Breast epithelium (tissue), 4 donors: Measurements from ENCODE around the gene LHX6. TPM values are rescaled to one million over a fixed set of nuclear protein-coding genes. Genes with fewer than 3 reads are reported as not detected.

ENCODE experiments used
- DNase-seq, 2 donors: peaks; one replicate each; pipeline ENCODE4 v3.0.0-alpha.2; 2019; ENCODE audit warnings: low spot score in 2 of 2
- H3K27ac ChIP-seq, 2 donors: fragments of 200-600 bp; sonication (generic) in 1 of 2; one replicate each; pipeline ENCODE4 v1.5.1; 2016 to 2019; ENCODE audit warnings: mild to moderate bottlenecking in 1 of 2
- H3K27me3 ChIP-seq, 2 donors: fragments of 200-600 bp; sonication (generic) in 1 of 2; one replicate each; pipeline versions ENCODE4 v1.5.1 to v1.6.0; 2017 to 2019; ENCODE audit warnings: control low read depth in 1 of 2, mild to moderate bottlenecking in 1 of 2
- H3K36me3 ChIP-seq: fragments of 200-600 bp; one replicate; pipeline ENCODE4 v1.5.1; 2019
- H3K4me1 ChIP-seq, 2 donors: fragments of 200-600 bp; sonication (generic); one replicate each; pipeline ENCODE4 v1.5.1; 2016 to 2019; ENCODE audit warnings: control low read depth in 1 of 2
- H3K4me3 ChIP-seq, 3 donors: fragments of 200-600 bp; sonication (generic); 1 replicate in 2 of 3; 2 replicates in 1 of 3; pipeline ENCODE4 v1.5.1; 2016 to 2019; ENCODE audit warnings: mild to moderate bottlenecking in 3 of 3, moderate library complexity in 2 of 3
- H3K9me3 ChIP-seq, 2 donors: fragments of 200-600 bp; sonication (generic) in 1 of 2; one replicate each; pipeline ENCODE4 v1.5.1; 2016 to 2019; ENCODE audit warnings: control low read depth in 1 of 2
- POLR2A ChIP-seq: fragments of 450-650 bp; IDR thresholded peaks from one replicate; pipeline ENCODE4 v1.6.1; 2016; ENCODE audit warnings: antibody characterized with exemption, mild to moderate bottlenecking, moderate library complexity
- POLR2AphosphoS5 ChIP-seq, 3 donors: sonication (generic); formaldehyde crosslinking; IDR thresholded peaks; one replicate each; pipeline ENCODE4 v1.6.1; 2017; ENCODE audit warnings: antibody characterized with exemption in 3 of 3
- intact Hi-C: fragments of 100-400 bp; cut with DNase I; formaldehyde crosslinking; loops from one replicate; pipeline ENCODE4 v1.15.1; 2023; ENCODE audit warnings: low total_unique reads
- total RNA-seq, 3 donors: library from RNA; depleted of rRNA; stranded (reverse); fragments of >200 nt; gene quantifications; one replicate each; pipeline ENCODE4 v1.1.0, GENCODE V29; 2016
- TF ChIP-seq, protein P1 (sequence below), 3 donors: fragments of 450-650 bp; IDR thresholded peaks; one replicate each; pipeline ENCODE4 v1.5.1; 2016 to 2017; ENCODE audit warnings: antibody characterized with exemption in 3 of 3, mild to moderate bottlenecking in 3 of 3, moderate library complexity in 3 of 3

LHX6 gene
- total RNA-seq, 3 donors from 2014 or later = 1.8 to 9.8 (median 4.8) TPM

DNA sequence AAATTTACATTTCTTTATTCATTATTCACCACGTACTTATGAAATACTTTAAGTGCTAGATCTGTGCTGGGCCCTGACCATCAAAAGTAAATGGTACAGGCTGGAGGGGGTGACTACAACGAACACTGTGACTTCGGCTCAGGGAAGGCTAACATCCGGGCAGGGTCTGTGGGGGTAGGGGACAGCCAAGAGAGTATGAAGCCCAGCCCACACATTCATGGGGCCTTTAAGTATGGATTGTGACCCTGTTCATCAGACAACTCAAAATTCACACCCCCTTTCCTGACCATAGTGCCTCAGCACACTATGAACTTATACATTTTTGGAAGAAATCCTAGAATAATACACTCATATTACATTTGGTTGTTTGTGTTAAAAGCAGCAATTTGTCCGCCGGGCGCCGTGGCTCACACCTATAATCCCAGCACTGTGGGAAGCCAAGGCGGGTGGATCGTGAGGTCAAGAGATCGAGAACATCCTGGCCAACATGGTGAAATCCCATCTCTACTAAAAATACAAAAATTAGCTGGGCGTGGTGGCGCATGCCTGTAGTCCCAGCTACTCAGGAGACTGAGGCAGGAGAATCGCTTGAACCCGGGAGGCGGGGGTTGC, 35.7 kb downstream of the LHX6 start:
- Histone ChIP-seq H3K36me3 (no peaks in the 10 kb centered on the region), H3K27me3 (no peaks in the 10 kb centered on the region), H3K4me3 (no peak overlapping the region), H3K4me1 (no peaks in the 10 kb centered on the region), H3K27ac (no peak overlapping the region), H3K9me3 (no peaks in the 10 kb centered on the region)
- TF ChIP-seq POLR2A (no peak), POLR2AphosphoS5 (IDR thresholded peaks at IDR 0.05) (no peak)
- TF ChIP-seq, protein P1, sequence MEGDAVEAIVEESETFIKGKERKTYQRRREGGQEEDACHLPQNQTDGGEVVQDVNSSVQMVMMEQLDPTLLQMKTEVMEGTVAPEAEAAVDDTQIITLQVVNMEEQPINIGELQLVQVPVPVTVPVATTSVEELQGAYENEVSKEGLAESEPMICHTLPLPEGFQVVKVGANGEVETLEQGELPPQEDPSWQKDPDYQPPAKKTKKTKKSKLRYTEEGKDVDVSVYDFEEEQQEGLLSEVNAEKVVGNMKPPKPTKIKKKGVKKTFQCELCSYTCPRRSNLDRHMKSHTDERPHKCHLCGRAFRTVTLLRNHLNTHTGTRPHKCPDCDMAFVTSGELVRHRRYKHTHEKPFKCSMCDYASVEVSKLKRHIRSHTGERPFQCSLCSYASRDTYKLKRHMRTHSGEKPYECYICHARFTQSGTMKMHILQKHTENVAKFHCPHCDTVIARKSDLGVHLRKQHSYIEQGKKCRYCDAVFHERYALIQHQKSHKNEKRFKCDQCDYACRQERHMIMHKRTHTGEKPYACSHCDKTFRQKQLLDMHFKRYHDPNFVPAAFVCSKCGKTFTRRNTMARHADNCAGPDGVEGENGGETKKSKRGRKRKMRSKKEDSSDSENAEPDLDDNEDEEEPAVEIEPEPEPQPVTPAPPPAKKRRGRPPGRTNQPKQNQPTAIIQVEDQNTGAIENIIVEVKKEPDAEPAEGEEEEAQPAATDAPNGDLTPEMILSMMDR (IDR thresholded peaks at IDR 0.05) = no peak
- intact Hi-C loops = no loop called here
- no peak for DNase-seq

DNA sequence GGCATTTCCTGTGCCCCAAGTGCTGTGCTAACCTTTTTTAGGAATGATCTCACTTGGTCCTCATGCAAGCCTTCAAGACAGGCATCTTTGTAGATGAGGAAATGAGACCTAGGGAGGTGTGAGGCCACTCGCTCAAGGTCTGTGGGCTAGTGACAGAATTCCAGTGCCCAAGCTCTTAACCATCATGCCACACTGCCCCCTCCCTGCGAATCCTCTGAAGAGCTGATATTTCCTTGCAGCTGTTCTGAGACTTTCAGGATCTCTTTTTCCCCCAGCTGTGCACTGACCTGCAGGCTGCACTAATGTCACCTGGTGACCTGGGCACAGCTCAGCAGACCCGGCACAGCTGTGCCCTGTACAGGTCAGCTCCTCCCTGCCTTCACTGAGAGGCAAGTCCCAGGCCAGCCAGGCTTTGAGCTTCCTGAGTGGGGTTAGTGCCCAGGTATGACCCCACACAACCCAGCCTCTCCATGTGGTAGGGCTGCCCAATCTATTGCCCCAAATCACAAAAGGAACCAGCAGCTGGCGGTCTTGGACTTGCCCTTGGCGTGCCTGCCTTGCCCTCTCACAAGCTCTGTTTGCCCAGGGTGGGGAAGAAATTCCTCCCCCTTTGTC, 36.4 kb downstream of the LHX6 start:
- Histone ChIP-seq H3K4me1 (no peaks in the 10 kb centered on the region), H3K36me3 (no peaks in the 10 kb centered on the region), H3K4me3 (no peak overlapping the region), H3K27me3 (no peaks in the 10 kb centered on the region), H3K27ac (no peak overlapping the region), H3K9me3 (no peaks in the 10 kb centered on the region)
- intact Hi-C loops = no loop called here
- DNase-seq = no peak
- no peak for TF ChIP-seq POLR2AphosphoS5 (IDR thresholded peaks at IDR 0.05)
- TF ChIP-seq POLR2A = no peak
- TF ChIP-seq, protein P1 (IDR thresholded peaks at IDR 0.05) = no peak

DNA sequence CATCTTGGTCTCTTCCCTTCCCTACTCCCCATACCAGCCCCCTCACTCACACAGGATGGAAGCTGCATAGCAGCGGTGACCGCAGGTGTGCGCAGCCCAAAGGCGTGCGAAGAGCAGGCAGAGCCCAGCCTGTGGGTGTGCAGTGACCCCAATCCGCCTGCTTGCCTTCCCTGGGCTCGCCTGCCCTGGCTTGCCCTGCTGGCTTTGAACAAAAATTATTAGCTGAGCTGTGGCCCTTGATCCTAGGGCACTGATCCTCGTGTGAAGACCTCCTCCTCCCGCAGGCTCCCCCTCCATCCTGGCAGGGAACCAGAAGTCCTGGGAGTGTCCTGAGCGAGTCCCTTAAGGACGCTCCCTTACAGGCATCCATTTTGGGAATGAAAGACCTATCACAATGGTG, 37.2 kb downstream of the LHX6 start:
- DNase-seq = no peak
- no peaks in the 10 kb centered on the region for H3K9me3 ChIP-seq
- H3K4me3 ChIP-seq = no peak overlapping the region
- H3K36me3 ChIP-seq = no peaks in the 10 kb centered on the region
- no peaks in the 10 kb centered on the region for H3K27me3 ChIP-seq
- TF ChIP-seq POLR2A (no peak), POLR2AphosphoS5 (IDR thresholded peaks at IDR 0.05) (no peak)
- TF ChIP-seq, protein P1 (IDR thresholded peaks at IDR 0.05) = no peak
- H3K27ac ChIP-seq = no peak overlapping the region
- no peaks in the 10 kb centered on the region for H3K4me1 ChIP-seq
- intact Hi-C loops = no loop called here

DNA sequence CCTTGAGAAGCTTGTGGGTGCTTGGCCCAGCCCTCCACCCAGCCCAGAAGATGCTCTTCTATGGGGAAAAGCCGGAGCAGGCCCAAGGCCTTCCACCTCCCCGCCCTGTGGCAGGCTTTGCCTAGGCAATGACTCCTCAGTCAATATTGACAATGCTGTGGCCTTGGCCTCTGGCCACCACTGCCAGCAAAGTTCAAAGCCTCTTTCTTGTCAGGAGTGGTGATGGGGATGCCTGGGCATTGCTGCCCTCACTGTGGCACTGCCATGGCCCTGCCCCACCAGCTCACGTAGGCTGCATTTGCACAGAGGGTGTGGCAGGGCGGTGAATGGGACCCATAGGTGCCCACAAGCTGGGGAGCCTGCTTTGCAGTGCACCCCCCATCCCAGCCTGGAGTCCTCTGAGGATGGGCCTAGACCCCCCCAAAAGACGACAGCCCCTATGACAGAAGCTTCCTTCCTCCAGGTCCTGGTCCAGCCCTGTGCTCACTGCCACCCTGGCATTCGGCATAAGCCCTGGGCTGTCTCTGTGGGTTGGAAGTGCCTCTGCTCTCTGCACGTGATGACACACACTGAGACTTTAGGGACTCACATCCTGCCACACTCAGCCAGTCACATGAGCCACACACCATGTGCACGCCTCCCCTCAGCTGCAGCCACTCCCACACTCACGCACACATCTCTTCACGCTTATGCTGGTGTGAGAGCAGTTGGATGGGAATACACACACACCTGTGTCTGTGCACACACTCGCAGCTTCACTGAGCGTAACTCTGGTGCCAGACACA, 38.0 kb downstream of the LHX6 start:
- Histone ChIP-seq H3K9me3 (no peaks in the 10 kb centered on the region), H3K4me1 (no peaks in the 10 kb centered on the region), H3K36me3 (no peaks in the 10 kb centered on the region), H3K27me3 (no peaks in the 10 kb centered on the region), H3K27ac (no peak overlapping the region), H3K4me3 (no peak overlapping the region)
- intact Hi-C loops = no loop called here
- DNase-seq = peak; percentile 22 to 69
- TF ChIP-seq, protein P1 (IDR thresholded peaks at IDR 0.05) = no peak
- no peak for TF ChIP-seq POLR2A
- no peak for TF ChIP-seq POLR2AphosphoS5 (IDR thresholded peaks at IDR 0.05)

DNA sequence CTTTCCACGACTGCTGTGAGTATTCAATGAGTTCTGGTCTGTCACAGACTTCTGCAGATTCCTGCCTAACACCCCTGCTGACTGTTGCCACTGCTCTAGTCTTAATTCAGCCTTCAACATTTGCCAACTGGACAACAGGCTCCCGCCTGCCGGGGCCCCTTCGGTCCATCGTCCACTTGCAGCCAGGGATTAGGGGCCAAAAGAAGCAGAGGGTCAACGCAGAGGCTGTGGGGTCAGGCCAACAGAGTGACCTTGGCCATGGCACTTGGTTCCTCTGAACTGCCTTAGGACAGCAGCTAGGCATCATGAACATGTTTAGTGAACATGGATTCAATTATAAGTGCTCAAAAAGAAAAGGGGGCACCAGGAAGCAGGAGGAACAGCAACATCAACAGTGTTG, 40.4 kb downstream of the LHX6 start:
- Histone ChIP-seq H3K27me3 (no peaks in the 10 kb centered on the region), H3K9me3 (no peaks in the 10 kb centered on the region), H3K4me1 (no peaks in the 10 kb centered on the region), H3K4me3 (no peak overlapping the region), H3K27ac (no peak overlapping the region), H3K36me3 (no peaks in the 10 kb centered on the region)
- no peak for DNase-seq
- TF ChIP-seq, protein P1 (IDR thresholded peaks at IDR 0.05) = no peak
- TF ChIP-seq POLR2AphosphoS5 (IDR thresholded peaks at IDR 0.05) = no peak
- no peak for TF ChIP-seq POLR2A
- intact Hi-C loops = no loop called here
